HepG2 (cell line): ENCODE results near the gene FZD4. TPM values are rescaled to one million over a fixed set of nuclear protein-coding genes. Genes with fewer than 3 reads are reported as not detected.

Experiments used
- ARID2 ChIP-seq: sonication (generic); formaldehyde crosslinking; IDR thresholded peaks from 2 replicates; pipeline ENCODE4 v1.8.1; 2022; ENCODE audit warnings: mild to moderate bottlenecking, missing genetic modification reagents, borderline replicate concordance
- CENPT ChIP-seq: sonication (generic); formaldehyde crosslinking; IDR thresholded peaks from 2 replicates; pipeline ENCODE4 v1.8.0; 2022; ENCODE audit warnings: low read depth, mild to moderate bottlenecking, moderate library complexity, missing genetic modification reagents
- DR1 ChIP-seq: sonication (generic); formaldehyde crosslinking; IDR thresholded peaks from 2 replicates; pipeline ENCODE4 v1.8.0; 2021; ENCODE audit warnings: mild to moderate bottlenecking, missing genetic modification reagents, inconsistent platforms
- FOSL1 ChIP-seq: sonication (generic); formaldehyde crosslinking; IDR thresholded peaks from 2 replicates; pipeline ENCODE4 v1.9.0; 2021; ENCODE audit warnings: missing genetic modification reagents, borderline replicate concordance
- GLI4 ChIP-seq: sonication (generic); formaldehyde crosslinking; IDR thresholded peaks from 2 replicates; pipeline ENCODE4 v1.5.1; 2020; ENCODE audit warnings: missing genetic modification reagents, mild to moderate bottlenecking, moderate library complexity, borderline replicate concordance
- HCFC1 ChIP-seq: fragments of 150-350 bp; IDR thresholded peaks from 2 replicates; pipeline ENCODE4 v1.6.1; 2014; ENCODE audit warnings: low read depth, low read length
- MIER3 ChIP-seq: IDR thresholded peaks from 2 replicates; pipeline ENCODE4 v1.6.1; 2016; ENCODE audit warnings: missing compliant biosample characterization, borderline replicate concordance
- NRL ChIP-seq: sonication (generic); formaldehyde crosslinking; IDR thresholded peaks from 2 replicates; pipeline ENCODE4 v1.5.0; 2020; ENCODE audit warnings: missing genetic modification reagents, mild to moderate bottlenecking, moderate library complexity, borderline replicate concordance
- ZFP62 ChIP-seq: sonication (generic); formaldehyde crosslinking; IDR thresholded peaks from 2 replicates; pipeline ENCODE4 v1.4.0; 2020; ENCODE audit warnings: missing genetic modification reagents
- ZMAT3 ChIP-seq: sonication (generic); formaldehyde crosslinking; conservative IDR thresholded peaks from 2 replicates; pipeline ENCODE4 v1.7.0; 2021; ENCODE audit warnings: missing genetic modification reagents
- ZNF512B ChIP-seq: sonication (generic); formaldehyde crosslinking; IDR thresholded peaks from 2 replicates; pipeline ENCODE4 v1.5.1; 2020; ENCODE audit warnings: missing genetic modification reagents, mild to moderate bottlenecking, borderline replicate concordance
- ZNF547 ChIP-seq: sonication (generic); formaldehyde crosslinking; IDR thresholded peaks from 2 replicates; pipeline ENCODE4 v1.5.1; 2020; ENCODE audit warnings: mild to moderate bottlenecking, missing genetic modification reagents
- ZNF605 ChIP-seq: sonication (generic); formaldehyde crosslinking; IDR thresholded peaks from 2 replicates; pipeline ENCODE4 v1.8.0; 2022; ENCODE audit warnings: mild to moderate bottlenecking, missing genetic modification reagents
- ZNF737 ChIP-seq: sonication (generic); formaldehyde crosslinking; IDR thresholded peaks from 2 replicates; pipeline ENCODE4 v1.5.0; 2020; ENCODE audit warnings: missing genetic modification reagents, mild to moderate bottlenecking, borderline replicate concordance
- polyA plus RNA-seq, 8 experiments: library from polyadenylated mRNA; depleted of rRNA in 3 of 8; stranded (reverse) in 7 of 8; unstranded in 1 of 8; fragments of >200 nt; fragmentation: Illumina TruSeq in 4 of 8; extraction: Trizol in 4 of 8; gene quantifications; 2 replicates each; pipeline versions ENCODE4 v1.2.1 to v1.2.3, GENCODE V29; 2011 to 2016; ENCODE audit warnings: low read depth in 4 of 8, missing spikeins in 1 of 8, mixed read lengths in 1 of 8; ENCODE audit not compliant: insufficient read depth in 1 of 8
- total RNA-seq, 5 experiments: library from RNA; depleted of rRNA; stranded (reverse); fragments of >200 nt; fragmentation: Illumina TruSeq; extraction: Trizol; gene quantifications; 2 replicates each; pipeline ENCODE4 v1.2.3, GENCODE V29; 2016; ENCODE audit warnings: low read depth in 1 of 5
- TF ChIP-seq, protein P1 (sequence below): sonication (generic); formaldehyde crosslinking; IDR thresholded peaks from 2 replicates; pipeline ENCODE4 v1.4.0; 2020; ENCODE audit warnings: missing genetic modification reagents, borderline replicate concordance
- TF ChIP-seq, protein P2 (sequence below): sonication (generic); formaldehyde crosslinking; IDR thresholded peaks from 2 replicates; pipeline ENCODE4 v1.4.0; 2020; ENCODE audit warnings: missing genetic modification reagents, mild to moderate bottlenecking, borderline replicate concordance
- TF ChIP-seq, protein P3 (sequence below): sonication (generic); formaldehyde crosslinking; IDR thresholded peaks from 2 replicates; pipeline ENCODE4 v1.4.0; 2020; ENCODE audit warnings: mild to moderate bottlenecking, missing genetic modification reagents

The FZD4 gene
- total and polyA plus RNA-seq, 2 of the 13 experiments (the other 11 are each of a cell fraction or from before 2014, with no cell fraction given) = 46.5 to 70.4 TPM

GRCh38 chr11:86955361-86956120 lies at the start of gene FZD4 (continued):
- TF ChIP-seq CENPT (CRISPR knock-in tag) (no peak), NRL (CRISPR knock-in tag) (peak; percentile 80; the same call in 1 of the 2 replicates), ZFP62 (no peak), ZNF605 (CRISPR knock-in tag) (no peak; the same call in none of the 2 replicates), ZNF737 (CRISPR knock-in tag) (no peak), ARID2 (CRISPR knock-in tag) (0 out of 2 replicates have a peak, but pooled peaks have one; percentile 56), ZMAT3 (no peak), ZNF547 (no peak; the same call in none of the 2 replicates), FOSL1 (CRISPR knock-in tag) (no peak), GLI4 (CRISPR knock-in tag) (no peak), HCFC1 (no peak), MIER3 (CRISPR knock-in tag) (no peak; the same call in 1 of the 2 replicates), DR1 (CRISPR knock-in tag) (peak; percentile 19; the same call in 1 of the 2 replicates), ZNF512B (no peak)
- TF ChIP-seq, protein P1, sequence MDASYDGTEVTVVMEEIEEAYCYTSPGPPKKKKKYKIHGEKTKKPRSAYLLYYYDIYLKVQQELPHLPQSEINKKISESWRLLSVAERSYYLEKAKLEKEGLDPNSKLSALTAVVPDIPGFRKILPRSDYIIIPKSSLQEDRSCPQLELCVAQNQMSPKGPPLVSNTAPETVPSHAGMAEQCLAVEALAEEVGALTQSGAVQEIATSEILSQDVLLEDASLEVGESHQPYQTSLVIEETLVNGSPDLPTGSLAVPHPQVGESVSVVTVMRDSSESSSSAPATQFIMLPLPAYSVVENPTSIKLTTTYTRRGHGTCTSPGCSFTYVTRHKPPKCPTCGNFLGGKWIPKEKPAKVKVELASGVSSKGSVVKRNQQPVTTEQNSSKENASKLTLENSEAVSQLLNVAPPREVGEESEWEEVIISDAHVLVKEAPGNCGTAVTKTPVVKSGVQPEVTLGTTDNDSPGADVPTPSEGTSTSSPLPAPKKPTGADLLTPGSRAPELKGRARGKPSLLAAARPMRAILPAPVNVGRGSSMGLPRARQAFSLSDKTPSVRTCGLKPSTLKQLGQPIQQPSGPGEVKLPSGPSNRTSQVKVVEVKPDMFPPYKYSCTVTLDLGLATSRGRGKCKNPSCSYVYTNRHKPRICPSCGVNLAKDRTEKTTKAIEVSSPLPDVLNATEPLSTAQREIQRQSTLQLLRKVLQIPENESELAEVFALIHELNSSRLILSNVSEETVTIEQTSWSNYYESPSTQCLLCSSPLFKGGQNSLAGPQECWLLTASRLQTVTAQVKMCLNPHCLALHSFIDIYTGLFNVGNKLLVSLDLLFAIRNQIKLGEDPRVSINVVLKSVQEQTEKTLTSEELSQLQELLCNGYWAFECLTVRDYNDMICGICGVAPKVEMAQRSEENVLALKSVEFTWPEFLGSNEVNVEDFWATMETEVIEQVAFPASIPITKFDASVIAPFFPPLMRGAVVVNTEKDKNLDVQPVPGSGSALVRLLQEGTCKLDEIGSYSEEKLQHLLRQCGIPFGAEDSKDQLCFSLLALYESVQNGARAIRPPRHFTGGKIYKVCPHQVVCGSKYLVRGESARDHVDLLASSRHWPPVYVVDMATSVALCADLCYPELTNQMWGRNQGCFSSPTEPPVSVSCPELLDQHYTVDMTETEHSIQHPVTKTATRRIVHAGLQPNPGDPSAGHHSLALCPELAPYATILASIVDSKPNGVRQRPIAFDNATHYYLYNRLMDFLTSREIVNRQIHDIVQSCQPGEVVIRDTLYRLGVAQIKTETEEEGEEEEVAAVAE (CRISPR knock-in tag) = 0 out of 2 replicates have a peak, but pooled peaks have one; percentile 67
- TF ChIP-seq, protein P2, sequence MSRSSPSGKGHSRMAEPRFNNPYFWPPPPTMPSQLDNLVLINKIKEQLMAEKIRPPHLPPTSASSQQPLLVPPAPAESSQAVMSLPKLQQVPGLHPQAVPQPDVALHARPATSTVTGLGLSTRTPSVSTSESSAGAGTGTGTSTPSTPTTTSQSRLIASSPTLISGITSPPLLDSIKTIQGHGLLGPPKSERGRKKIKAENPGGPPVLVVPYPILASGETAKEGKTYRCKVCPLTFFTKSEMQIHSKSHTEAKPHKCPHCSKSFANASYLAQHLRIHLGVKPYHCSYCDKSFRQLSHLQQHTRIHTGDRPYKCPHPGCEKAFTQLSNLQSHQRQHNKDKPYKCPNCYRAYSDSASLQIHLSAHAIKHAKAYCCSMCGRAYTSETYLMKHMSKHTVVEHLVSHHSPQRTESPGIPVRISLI (CRISPR knock-in tag) = 0 out of 2 replicates have a peak, but pooled peaks have one; percentile 57
- TF ChIP-seq, protein P3, sequence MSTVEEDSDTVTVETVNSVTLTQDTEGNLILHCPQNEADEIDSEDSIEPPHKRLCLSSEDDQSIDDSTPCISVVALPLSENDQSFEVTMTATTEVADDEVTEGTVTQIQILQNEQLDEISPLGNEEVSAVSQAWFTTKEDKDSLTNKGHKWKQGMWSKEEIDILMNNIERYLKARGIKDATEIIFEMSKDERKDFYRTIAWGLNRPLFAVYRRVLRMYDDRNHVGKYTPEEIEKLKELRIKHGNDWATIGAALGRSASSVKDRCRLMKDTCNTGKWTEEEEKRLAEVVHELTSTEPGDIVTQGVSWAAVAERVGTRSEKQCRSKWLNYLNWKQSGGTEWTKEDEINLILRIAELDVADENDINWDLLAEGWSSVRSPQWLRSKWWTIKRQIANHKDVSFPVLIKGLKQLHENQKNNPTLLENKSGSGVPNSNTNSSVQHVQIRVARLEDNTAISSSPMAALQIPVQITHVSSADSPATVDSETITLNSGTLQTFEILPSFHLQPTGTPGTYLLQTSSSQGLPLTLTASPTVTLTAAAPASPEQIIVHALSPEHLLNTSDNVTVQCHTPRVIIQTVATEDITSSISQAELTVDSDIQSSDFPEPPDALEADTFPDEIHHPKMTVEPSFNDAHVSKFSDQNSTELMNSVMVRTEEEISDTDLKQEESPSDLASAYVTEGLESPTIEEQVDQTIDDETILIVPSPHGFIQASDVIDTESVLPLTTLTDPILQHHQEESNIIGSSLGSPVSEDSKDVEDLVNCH (CRISPR knock-in tag) = no peak
